ENCODE data around the gene UGT1A5.

Gene UGT1A5

GRCh38 chr2:233778030-233778429, 65.3 kb downstream of the UGT1A5 start, which contains the start of gene MROH2A:
Gene MROH2A (plus strand): TSS chr2:233778330. CDS start chr2:233779359, 1,029 bp downstream.
- no peak for DNase-seq (ENCODE audit: extremely low read depth in 1 of 2, low read depth in 1 of 2)

GRCh38 chr2:233779722-233780121, 67.0 kb downstream of the UGT1A5 start:
- no peak for DNase-seq (ENCODE audit: extremely low read depth in 1 of 2, low read depth in 1 of 2)

- no peak for DNase-seq (ENCODE audit: extremely low read depth in 1 of 2, low read depth in 1 of 2)
Observed at GRCh38 chr2:233780771-233781170, 68.1 kb downstream of the UGT1A5 start.

GRCh38 chr2:233789554-233789953, 76.8 kb downstream of the UGT1A5 start:
- DNase-seq (ENCODE audit: extremely low read depth in 1 of 2, low read depth in 1 of 2) = no peak

- no peak for DNase-seq (ENCODE audit: extremely low read depth in 1 of 2, low read depth in 1 of 2)
Observed at GRCh38 chr2:233791151-233791882, 78.6 kb downstream of the UGT1A5 start.

- DNase-seq (ENCODE audit: extremely low read depth in 1 of 2, low read depth in 1 of 2) = no peak
Observed at GRCh38 chr2:233791883-233792329, 79.2 kb downstream of the UGT1A5 start.

GRCh38 chr2:233792720-233793119, 80.0 kb downstream of the UGT1A5 start:
- no peak for DNase-seq (ENCODE audit: extremely low read depth in 1 of 2, low read depth in 1 of 2)

GRCh38 chr2:233793465-233794127, 80.9 kb downstream of the UGT1A5 start:
- DNase-seq (ENCODE audit: extremely low read depth in 1 of 2, low read depth in 1 of 2) = no peak

- no peak for DNase-seq (ENCODE audit: extremely low read depth in 1 of 2, low read depth in 1 of 2)
Observed at GRCh38 chr2:233794128-233794658, 81.5 kb downstream of the UGT1A5 start.

GRCh38 chr2:233795735-233796171, 83.0 kb downstream of the UGT1A5 start:
- DNase-seq (ENCODE audit: extremely low read depth in 1 of 2, low read depth in 1 of 2) = no peak

GRCh38 chr2:233796254-233796653, 83.5 kb downstream of the UGT1A5 start:
- no peak for DNase-seq (ENCODE audit: extremely low read depth in 1 of 2, low read depth in 1 of 2)

- no peak for DNase-seq (ENCODE audit: extremely low read depth in 1 of 2, low read depth in 1 of 2)
Observed at GRCh38 chr2:233798335-233799086, 85.8 kb downstream of the UGT1A5 start.

GRCh38 chr2:233799087-233799665, 86.5 kb downstream of the UGT1A5 start:
- DNase-seq (ENCODE audit: extremely low read depth in 1 of 2, low read depth in 1 of 2) = no peak

- no peak for DNase-seq (ENCODE audit: extremely low read depth in 1 of 2, low read depth in 1 of 2)
Observed at GRCh38 chr2:233799716-233800115, 87.0 kb downstream of the UGT1A5 start.

GRCh38 chr2:233800208-233800607, 87.5 kb downstream of the UGT1A5 start:
- DNase-seq (ENCODE audit: extremely low read depth in 1 of 2, low read depth in 1 of 2) = no peak

- DNase-seq (ENCODE audit: extremely low read depth in 1 of 2, low read depth in 1 of 2) = no peak
Observed at GRCh38 chr2:233801357-233802131, 88.8 kb downstream of the UGT1A5 start.

- no peak for DNase-seq (ENCODE audit: extremely low read depth in 1 of 2, low read depth in 1 of 2)
Observed at GRCh38 chr2:233802132-233802815, 89.6 kb downstream of the UGT1A5 start.

- no peak for DNase-seq (ENCODE audit: extremely low read depth in 1 of 2, low read depth in 1 of 2)
Observed at GRCh38 chr2:233803292-233803911, 90.7 kb downstream of the UGT1A5 start.

GRCh38 chr2:233803994-233804393, 91.3 kb downstream of the UGT1A5 start:
- DNase-seq (ENCODE audit: extremely low read depth in 1 of 2, low read depth in 1 of 2) = no peak
